Stimulated activated CD4-positive, alpha-beta T cell treated with anti-CD3 and anti-CD28 coated beads, Interleukin-1b, Interleukin-23, amount 100 ng/mL, for 4 hours (primary cell): ENCODE results near the gene MYO18B.
"Not testable (repeated sequence)": the region's sequence is repeated elsewhere in the genome, so short reads cannot be mapped to it uniquely, and the experiment has no call there.

ENCODE experiments used
- DNase-seq, 2 donors: peaks; one replicate each; pipeline ENCODE4 v3.0.0-alpha.2; 2020; ENCODE audit warnings: low read depth in 2 of 2

MYO18B gene, protein sequence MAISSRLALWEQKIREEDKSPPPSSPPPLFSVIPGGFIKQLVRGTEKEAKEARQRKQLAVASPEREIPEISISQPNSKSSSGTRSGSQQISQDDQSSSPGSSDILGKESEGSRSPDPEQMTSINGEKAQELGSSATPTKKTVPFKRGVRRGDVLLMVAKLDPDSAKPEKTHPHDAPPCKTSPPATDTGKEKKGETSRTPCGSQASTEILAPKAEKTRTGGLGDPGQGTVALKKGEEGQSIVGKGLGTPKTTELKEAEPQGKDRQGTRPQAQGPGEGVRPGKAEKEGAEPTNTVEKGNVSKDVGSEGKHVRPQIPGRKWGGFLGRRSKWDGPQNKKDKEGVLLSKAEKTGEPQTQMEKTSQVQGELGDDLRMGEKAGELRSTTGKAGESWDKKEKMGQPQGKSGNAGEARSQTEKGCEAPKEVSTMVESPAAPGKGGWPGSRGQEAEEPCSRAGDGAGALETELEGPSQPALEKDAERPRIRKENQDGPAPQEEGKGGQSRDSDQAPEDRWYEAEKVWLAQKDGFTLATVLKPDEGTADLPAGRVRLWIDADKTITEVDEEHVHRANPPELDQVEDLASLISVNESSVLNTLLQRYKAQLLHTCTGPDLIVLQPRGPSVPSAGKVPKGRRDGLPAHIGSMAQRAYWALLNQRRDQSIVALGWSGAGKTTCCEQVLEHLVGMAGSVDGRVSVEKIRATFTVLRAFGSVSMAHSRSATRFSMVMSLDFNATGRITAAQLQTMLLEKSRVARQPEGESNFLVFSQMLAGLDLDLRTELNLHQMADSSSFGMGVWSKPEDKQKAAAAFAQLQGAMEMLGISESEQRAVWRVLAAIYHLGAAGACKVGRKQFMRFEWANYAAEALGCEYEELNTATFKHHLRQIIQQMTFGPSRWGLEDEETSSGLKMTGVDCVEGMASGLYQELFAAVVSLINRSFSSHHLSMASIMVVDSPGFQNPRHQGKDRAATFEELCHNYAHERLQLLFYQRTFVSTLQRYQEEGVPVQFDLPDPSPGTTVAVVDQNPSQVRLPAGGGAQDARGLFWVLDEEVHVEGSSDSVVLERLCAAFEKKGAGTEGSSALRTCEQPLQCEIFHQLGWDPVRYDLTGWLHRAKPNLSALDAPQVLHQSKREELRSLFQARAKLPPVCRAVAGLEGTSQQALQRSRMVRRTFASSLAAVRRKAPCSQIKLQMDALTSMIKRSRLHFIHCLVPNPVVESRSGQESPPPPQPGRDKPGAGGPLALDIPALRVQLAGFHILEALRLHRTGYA (N-terminal part only)

DNA sequence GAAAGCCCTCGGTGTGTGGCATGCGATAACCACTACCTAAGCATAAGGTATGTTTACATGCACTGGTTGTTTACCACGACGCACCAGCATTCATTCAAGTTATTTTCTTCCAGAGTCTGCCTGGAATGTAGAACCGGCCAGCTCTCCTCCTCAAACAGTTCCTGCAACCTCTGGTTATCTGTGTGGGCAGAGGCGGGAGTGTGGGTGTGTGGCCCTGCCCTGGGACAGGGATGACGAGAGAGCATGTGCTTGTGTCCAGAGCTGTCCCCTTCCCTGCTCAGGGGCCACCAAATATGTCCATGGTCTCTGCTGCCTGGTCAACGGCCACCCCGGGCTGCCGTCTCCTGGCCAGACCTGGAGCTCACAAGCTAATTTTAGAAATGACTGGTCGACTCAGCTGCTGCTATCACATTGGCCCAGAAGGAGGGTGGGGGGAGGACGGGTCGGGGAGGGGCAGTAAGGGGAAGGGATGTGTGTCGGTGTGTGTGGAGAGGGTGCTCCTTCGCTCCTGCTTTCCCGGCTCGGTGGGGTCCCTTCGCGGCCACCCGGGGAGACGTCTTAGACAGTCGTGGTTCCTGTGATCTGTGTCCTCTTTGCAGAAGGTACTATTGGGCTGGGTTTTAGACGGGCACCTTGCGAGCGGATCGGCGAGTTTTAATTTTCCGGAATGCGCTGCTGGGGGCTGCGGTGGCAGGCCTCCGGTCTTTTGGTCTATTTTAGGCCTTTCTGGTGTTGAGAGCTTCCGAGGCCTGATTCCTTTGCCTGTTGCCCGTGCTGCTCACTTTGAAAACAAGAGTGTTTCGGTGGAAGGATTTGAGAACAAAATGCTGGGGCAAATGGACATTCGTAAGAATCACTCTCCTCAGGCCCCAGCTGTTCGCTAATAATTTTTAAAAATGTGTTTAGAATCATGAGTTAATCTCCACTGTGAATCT lies at the start of gene MYO18B:
Gene MYO18B, plus strand, starts transcription at position 497 of the 935 bp plus-strand sequence. CDS start 18,905 bp downstream, outside the sequence.
- no peak for DNase-seq

DNA sequence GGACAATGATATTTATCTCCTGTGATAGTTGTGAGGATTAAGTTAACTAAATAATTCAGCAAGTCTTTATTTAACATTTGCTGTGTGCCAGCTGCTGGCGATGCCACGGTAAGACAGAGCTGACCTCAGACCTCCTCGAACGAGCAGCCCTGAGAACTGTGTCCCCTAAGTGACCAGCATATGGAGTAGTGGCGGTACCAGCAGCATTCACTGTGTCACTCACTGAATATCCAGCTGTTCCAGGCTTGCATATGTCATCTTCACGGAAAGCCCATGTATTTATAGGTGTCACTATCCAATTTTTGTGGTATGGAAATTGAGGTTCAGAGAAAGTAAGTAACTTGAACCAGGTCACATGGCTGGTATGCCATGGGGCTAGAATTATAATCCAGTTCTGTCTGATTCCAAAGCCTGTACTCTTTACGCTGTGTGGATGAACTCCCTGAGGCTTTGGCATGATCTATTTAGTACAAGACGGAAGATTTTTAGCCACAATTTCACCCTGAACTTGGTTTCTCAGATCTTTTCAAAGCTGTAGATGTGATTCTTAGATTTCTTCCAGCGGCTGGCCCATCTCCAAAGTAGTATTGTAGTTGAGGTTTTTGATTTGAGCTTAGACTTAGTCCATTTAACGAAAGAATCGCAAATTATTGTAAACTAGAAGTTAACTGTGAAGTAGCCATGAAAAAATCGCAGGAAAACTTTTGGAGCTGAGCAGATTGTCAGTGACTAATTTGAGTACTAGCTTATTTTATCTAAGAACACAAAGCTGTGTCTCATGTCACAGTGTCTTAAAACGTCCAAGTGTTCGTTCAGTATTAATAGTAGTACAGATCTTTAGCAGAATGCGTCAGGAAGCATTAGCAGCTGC lies 49.4 kb upstream of the MYO18B start:
- no peak for DNase-seq

DNA sequence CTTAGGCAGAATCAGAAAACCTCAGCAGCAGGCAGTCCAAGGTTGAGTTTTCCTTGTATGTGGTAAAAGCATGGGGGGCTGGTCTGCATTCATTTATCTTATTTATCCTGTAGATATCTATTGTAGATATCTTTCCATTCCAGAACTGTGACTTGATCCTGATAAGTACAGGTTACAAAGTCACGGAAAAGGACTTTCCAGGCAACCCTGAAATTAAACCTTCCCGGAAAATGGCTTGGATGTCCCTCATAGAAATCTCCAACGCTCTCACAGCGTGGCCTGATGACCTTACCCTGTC lies 48.8 kb upstream of the MYO18B start:
- no peak for DNase-seq

DNA sequence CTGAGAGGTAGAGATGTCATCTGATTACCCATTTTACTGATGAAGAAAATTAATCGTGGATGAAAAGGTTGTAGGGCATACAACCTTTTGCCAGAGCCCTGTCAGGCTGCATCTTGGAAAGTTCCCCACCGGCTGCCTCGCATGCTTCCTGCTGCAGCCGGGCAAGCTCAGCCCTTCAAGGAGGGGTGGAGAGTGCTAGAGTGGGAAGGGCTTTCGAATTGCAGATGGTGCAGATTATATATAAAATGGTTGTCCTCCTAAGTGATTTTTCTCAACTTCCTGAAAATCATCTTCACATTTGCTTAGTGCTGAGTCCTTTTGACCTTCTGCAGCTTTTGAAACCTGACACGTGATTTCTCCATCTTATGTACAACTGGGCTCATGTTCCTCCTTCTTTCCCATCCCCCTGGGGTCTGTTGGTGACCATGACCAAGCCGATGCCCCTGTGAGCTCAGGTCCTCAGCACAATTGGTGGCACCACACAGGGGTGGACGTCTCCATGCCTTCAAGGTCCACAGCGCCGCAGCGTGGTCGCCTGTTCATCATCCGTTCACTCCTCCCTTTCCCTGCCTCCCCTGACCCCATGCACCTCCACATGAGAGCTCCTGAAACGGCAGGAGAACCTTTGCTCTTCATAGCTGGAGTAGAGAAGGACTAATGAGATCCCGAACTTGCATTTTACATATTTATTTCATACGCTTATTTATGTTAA lies 47.6 kb upstream of the MYO18B start:
- no peak for DNase-seq

DNA sequence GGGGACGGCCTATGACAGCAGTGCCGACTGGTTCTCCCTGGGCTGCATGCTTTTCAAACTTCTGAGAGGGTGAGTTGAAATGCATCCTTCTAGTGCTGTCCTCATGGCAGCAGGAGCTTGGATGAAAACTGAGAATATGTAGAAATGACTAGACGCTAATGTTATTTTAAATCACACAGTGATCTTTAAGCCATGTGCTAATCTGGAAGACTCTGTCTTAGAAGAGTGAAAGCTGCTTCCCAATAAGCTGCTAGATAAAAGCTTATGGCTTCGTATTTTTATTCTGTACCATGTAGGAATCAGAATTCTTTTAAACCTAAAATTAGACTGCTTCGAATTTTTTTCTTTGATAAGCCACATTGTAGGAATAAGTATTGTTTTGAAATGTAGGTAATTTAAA lies 46.8 kb upstream of the MYO18B start:
- no peak for DNase-seq

DNA sequence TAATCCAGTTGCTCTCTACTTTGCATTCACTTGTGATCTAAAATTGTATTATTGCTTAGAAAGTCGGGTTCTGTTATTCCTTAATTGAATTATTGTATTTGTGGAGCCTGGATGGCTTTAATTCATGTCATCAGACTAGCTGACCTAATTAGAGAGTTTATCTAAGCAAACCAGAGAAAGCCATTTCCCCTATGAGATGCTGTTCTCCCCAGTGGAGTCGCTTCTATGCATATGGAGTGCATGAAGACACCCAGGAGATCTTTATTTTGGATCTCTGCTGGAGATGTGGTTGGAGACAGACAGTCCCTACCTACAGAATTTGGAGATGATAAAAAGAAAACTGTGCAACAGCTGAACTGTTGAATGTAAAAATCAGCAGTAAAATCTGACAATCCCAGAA lies 45.2 kb upstream of the MYO18B start:
- no peak for DNase-seq

DNA sequence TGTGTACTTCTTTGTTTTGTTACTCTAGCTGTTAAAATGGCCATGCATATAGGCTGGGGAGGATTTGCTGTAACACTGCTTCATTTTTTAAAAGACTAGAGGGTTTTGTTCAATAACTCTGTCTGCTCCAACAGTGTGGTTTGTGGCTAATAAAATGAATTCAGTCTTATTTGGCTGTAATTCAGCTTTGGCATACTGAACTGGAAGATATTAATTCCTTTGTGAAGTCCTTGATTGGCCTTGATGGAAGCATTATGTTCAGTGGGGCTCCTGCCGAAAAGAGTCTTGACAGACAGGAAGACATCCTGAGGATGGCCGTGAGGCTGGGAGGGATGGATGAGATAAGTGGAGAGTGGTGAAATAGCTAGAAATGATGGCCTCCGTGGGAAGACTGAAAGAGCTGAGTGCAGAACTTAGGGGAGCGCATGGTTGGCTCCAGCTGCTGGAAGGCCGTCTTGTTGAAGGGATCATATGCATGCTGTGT lies 44.8 kb upstream of the MYO18B start:
- no peak for DNase-seq

DNA sequence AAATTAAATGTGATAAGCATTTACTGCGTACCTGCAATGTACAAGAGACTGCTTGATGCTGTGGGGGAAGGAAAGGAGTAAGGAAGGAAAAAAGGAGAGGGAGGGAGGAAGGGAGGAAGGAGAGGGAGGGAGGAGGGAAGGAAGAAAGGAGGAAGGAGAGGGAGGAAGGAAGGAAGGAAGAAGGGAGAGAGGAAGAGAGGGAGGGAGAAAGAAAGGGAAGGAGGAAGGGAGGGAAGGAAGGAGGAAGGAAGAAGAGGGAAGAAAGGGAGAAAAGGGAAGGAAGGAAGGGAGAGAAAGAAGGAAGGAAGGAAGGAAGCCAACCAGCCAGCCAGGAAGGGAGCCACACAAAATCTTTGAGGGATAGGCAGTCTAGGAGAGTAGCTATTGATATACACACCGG lies 44.0 kb upstream of the MYO18B start:
- no peak for DNase-seq

DNA sequence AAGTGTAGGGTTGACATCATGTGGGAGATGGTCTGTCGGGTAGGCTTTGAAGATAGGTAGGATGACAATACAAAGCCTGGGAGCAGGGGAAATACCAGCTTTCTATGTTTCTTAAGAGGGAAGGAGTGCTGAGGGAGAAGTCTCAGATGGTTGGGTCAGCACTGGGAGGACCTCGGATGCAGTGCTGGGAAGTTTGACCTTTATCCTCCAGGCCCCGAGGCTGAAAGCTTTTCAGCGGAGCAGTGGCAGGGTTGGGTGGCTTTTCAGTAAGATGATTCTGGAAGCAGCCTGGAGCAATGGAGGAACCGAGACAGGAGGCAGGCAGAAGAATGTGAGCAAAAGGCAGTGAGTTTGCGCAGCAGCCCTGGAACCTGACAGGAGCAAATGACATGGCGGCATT lies 43.5 kb upstream of the MYO18B start:
- no peak for DNase-seq

DNA sequence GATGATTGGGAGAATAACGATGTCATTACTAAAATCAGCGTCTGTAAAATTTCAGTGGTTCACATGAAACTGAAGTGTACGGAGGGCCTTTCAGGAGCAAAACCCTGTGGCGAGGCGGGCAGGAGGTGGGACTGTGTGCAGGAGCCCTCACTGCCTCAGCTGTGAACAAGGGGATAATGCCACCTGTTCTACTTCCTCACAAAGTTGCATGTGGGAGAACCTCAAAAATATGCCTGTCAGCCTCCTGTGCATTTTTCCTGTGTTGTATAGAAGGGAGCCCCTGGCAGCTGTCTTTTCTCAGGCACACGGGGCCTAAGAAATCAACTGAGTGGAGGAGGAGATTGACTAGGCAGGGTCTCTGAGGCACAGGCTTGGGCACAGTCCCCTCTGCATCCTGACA lies 43.0 kb upstream of the MYO18B start:
- DNase-seq = no peak

DNA sequence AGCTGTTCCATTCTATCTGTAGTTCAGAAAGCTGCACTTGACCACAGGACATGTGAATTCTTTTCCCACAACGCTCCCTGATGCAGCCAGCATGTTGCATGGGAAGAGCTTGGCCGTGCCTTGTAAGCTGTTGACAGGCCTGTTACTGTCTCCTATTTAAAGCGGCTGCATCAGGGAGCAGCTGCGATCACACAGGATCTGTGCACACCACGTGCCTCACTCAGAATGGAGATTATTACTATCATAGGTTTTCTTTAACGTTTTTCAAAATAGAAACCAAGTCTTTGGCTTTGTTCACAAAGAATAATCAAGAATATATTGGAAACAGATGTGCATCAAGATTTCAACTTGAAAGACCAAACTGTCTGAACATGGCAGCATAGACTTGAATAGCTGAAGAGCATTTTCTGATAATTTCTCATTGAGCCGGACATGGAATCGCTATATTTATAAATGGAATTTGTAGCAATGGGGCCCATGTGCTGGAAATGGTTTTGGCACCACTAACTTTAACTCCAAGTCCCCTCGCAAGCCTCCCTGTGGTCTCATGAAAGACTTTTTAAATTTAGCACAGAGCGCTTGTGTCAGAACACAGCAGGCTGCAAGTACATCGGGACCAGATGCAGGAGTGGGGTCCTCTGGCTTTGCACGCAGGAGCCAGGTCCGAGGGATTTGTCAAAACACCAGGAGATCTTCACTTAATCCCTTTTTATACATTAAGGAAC lies 40.8 kb upstream of the MYO18B start:
- DNase-seq = no peak

DNA sequence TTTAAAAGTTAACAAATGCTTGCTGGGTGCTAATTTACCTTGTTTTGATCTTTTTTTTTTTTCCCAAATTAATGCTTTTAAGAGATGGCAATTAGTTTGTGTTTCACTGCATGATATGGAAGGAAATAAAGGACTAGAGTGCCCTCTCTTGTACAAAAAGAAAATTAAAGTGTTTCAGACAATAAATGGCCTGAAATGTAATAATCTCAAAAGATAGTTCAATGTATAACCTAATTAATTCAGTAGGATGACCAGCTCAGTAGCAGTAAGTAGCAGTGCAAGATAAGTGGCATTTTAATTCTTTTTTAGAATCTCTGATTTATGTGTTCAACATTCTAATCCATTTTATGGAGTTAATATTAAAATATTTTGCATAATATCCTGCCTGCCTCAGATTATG lies 39.9 kb upstream of the MYO18B start:
- no peak for DNase-seq

DNA sequence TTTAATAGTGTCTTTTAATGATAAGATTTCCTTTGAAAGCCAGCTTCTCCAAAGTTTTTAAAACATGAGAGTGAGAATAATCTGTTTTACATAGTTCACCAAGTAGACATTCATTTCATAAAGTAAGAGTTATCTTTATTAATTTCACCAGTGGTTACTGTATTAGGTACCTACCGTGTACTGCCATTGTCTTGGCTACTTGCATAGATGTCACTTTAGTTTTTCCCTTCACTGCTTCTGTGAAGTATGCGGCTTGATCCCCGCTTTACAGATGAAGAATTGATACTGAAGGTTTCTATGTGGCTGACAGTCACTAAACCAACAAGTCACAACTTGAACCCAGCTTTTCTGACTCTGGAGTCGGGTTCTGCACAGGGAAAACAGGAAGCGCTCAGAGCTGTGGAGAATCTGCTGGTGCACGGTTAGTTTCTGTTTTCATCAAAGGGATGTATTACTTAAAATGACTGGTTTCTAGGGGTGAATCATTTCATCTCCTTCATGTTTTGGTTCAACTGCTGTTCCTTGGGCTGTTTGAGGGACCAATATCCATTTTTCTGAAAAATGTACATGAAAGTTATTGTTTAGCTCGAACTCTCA lies 39.3 kb upstream of the MYO18B start:
- DNase-seq = no peak

DNA sequence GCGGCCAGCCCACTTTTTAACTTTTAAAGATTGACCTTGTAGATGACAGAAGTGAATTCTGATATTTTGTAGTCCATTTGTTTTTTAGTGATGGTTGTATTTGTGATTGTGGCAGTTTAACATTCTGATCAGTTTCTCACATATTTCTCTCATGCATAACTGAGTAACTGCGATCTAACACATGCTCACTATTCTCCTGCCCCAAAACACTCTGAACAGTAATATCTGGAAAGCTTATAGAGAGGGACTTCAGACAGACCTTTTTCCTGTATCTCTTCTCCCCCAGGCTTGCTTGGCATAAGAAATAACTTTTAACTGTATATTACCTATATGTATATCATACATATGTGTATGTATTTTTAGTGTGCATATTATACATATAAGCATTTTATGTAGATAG lies 37.3 kb upstream of the MYO18B start:
- no peak for DNase-seq

DNA sequence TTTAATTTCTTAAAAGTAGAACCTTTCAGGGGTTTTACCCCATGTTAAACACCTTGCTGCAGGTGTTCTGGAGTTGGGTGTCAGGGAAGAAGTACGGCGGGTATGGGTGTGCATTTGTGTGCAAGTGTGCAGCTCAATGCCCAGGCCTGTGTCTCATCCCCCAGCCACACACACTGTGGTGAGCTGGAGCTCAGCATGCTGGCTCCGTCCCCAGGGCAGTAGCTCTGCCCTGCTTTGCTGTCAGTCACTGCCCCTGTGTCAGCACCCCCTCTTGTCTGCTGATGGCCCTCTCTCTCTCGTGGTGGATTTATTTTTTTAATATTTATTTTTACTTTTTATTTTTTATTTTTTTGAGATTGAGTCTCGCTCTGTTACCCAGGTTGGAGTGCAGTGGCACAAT lies 35.8 kb upstream of the MYO18B start:
- DNase-seq = no peak

DNA sequence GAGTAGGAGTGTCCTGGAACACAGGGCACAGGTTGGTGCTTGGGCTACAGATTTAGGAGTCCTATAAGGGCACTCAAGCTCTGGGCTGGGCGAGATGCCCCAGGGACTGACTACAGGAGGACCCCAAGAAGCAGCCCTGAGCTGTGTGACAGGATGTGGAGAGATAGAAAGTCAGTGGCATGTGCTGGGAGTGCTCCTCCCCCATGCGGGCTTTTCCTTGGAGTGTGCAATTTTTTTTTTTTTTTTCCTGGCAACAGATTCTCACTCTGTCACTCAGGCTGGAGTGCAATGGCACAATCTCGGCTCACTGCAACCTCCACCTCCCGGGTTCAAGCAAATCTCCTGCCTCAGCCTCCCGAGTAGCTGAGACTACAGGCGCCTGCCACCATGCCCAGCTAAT lies 33.6 kb upstream of the MYO18B start:
- DNase-seq = not testable (repeated sequence)

DNA sequence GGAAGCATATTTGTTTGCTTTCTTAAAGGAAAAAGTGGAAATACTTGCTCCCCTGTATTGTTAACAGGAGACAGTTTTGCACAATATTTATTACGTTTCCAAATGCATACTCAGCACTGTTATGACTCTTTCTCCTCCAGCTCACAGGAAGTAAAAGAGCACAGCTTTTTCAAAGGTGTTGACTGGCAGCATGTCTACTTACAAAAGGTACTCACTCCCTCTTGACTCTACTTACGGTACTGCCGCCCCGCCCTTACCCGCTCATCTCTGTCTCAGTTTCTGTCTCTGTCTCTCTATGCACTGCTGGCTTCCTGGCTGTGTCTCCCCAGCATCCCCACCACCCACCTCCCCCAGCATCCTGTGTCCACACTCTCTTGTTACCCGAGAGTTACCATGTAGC lies 32.2 kb upstream of the MYO18B start:
- DNase-seq = no peak

DNA sequence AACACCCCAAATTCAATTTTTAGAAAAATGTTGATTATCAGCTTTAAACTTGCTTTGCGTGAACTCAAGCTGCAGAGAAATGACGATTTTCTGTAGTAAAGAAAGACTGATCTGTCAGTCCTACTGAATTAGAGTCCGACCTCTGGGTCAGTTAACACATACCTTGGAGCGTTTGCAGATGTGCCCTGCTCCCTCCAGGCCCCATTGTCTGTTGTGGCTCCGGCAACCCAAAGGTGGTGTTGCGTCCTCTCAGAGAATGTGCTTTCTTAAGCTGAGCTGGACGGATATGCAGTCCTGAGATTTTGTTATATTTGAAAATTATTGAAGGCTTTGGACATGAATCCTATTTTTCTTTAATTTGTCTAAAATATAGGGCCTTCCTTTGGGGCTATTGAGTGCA lies 31.5 kb upstream of the MYO18B start:
- no peak for DNase-seq
